Neuronal stem cell (in vitro differentiated cells): Measurements from ENCODE around the gene COPZ2.
"Not testable (repeated sequence)": the region's sequence is repeated elsewhere in the genome, so short reads cannot be mapped to it uniquely, and the experiment has no call there.

ENCODE experiments used
- DNase-seq: peaks from one replicate; pipeline ENCODE4 v3.0.0-alpha.2; 2013; ENCODE audit warnings: low spot score
- H2AFZ ChIP-seq: one replicate; pipeline ENCODE4 v1.6.1; 2013; ENCODE audit warnings: mild to moderate bottlenecking, low read length, inconsistent platforms
- H2AK5ac ChIP-seq: 2 replicates; pipeline ENCODE4 v1.6.1; 2013; ENCODE audit warnings: low read depth, mild to moderate bottlenecking, inconsistent platforms, low read length, moderate library complexity, mixed read lengths
- H2BK120ac ChIP-seq: 2 replicates; pipeline ENCODE4 v1.6.1; 2013; ENCODE audit warnings: low read depth, mild to moderate bottlenecking, inconsistent platforms, low read length, moderate library complexity, mixed read lengths
- H2BK12ac ChIP-seq: one replicate; pipeline ENCODE4 v1.6.1; 2013; ENCODE audit warnings: low read length, inconsistent platforms
- H2BK15ac ChIP-seq: 2 replicates; pipeline ENCODE4 v1.6.1; 2013; ENCODE audit warnings: mild to moderate bottlenecking, low read length, inconsistent platforms, mixed read lengths
- H2BK5ac ChIP-seq: one replicate; pipeline ENCODE4 v1.6.1; 2013; ENCODE audit warnings: inconsistent platforms, mild to moderate bottlenecking, low read length, moderate library complexity
- H3K14ac ChIP-seq: one replicate; pipeline ENCODE4 v1.6.1; 2013; ENCODE audit warnings: low read length, inconsistent platforms
- H3K18ac ChIP-seq: 2 replicates; pipeline ENCODE4 v1.6.1; 2013; ENCODE audit warnings: low read length, inconsistent platforms
- H3K23ac ChIP-seq: 2 replicates; pipeline ENCODE4 v1.6.1; 2013; ENCODE audit warnings: low read depth, mild to moderate bottlenecking, mixed read lengths, low read length, inconsistent platforms; ENCODE audit not compliant: poor library complexity
- H3K27ac ChIP-seq: replicated peaks from 3 replicates; pipeline ENCODE4 v1.5.1; 2013; ENCODE audit warnings: low read length, inconsistent platforms
- H3K27me3 ChIP-seq, 3 experiments: 2 replicates each; pipeline ENCODE4 v1.6.1; 2013; ENCODE audit warnings: low read length in 3 of 3, mild to moderate bottlenecking in 2 of 3, inconsistent platforms in 1 of 3, low read depth in 1 of 3, mixed read lengths in 1 of 3, moderate library complexity in 1 of 3; ENCODE audit not compliant: control insufficient read depth in 3 of 3, insufficient read depth in 3 of 3
- H3K36me3 ChIP-seq, 2 donors: replicated peaks in 1 of 2; 2 replicates each; pipeline ENCODE4 v1.6.1; 2013; ENCODE audit warnings: low read length in 2 of 2; ENCODE audit not compliant: control insufficient read depth in 2 of 2, insufficient read depth in 2 of 2
- H3K4ac ChIP-seq: 2 replicates; pipeline ENCODE4 v1.6.1; 2013; ENCODE audit warnings: inconsistent platforms, mild to moderate bottlenecking, low read length, moderate library complexity
- H3K4me1 ChIP-seq, 2 donors: 1 replicate in 1 of 2; 2 replicates in 1 of 2; pipeline ENCODE4 v1.6.1; 2013; ENCODE audit warnings: low read length in 2 of 2, low read depth in 1 of 2; ENCODE audit not compliant: control insufficient read depth in 2 of 2, insufficient read depth in 1 of 2
- H3K4me2 ChIP-seq: one replicate; pipeline ENCODE4 v1.6.1; 2013; ENCODE audit warnings: mild to moderate bottlenecking, low read length, inconsistent platforms; ENCODE audit not compliant: insufficient read depth, poor library complexity, severe bottlenecking
- H3K4me3 ChIP-seq, 2 donors: 2 replicates each; pipeline ENCODE4 v1.5.1; 2013; ENCODE audit warnings: low read length in 2 of 2, mild to moderate bottlenecking in 2 of 2, inconsistent platforms in 1 of 2, moderate library complexity in 1 of 2
- H3K79me1 ChIP-seq: one replicate; pipeline ENCODE4 v1.6.1; 2013; ENCODE audit warnings: low read depth, mild to moderate bottlenecking, inconsistent platforms, low read length, moderate library complexity
- H3K9ac ChIP-seq: one replicate; pipeline ENCODE4 v1.6.1; 2013; ENCODE audit warnings: mild to moderate bottlenecking, low read depth, low read length, inconsistent platforms; ENCODE audit not compliant: poor library complexity
- H3K9me3 ChIP-seq, 2 donors: replicated peaks in 1 of 2; 2 replicates each; pipeline versions ENCODE3 to v1.6.1; 2013; ENCODE audit warnings: low read length in 2 of 2, mild to moderate bottlenecking in 2 of 2, inconsistent platforms in 1 of 2, low read depth in 1 of 2, mixed read lengths in 1 of 2, moderate library complexity in 1 of 2; ENCODE audit not compliant: control insufficient read depth in 2 of 2, insufficient read depth in 1 of 2
- H4K8ac ChIP-seq: one replicate; pipeline ENCODE4 v1.6.1; 2013; ENCODE audit warnings: low read depth, mild to moderate bottlenecking, inconsistent platforms, low read length, moderate library complexity
- H4K91ac ChIP-seq: one replicate; pipeline ENCODE4 v1.6.1; 2013; ENCODE audit warnings: low read length, low read depth, mild to moderate bottlenecking, inconsistent platforms; ENCODE audit not compliant: poor library complexity
- WGBS, 2 donors: extraction: QIAGEN DNeasy Blood & Tissue Kit; methylation state at CpG; one replicate each; pipeline ENCODE4 v1.1.7; 2013; ENCODE audit warnings: missing lambda C conversion rate in 2 of 2, mixed read lengths in 1 of 2; ENCODE audit not compliant: insufficient read length in 2 of 2, insufficient replicate concordance in 1 of 2; ENCODE audit errors: extremely low coverage in 2 of 2; 5-methylcytosine and 5-hydroxymethylcytosine counted together

COPZ2 gene

DNA sequence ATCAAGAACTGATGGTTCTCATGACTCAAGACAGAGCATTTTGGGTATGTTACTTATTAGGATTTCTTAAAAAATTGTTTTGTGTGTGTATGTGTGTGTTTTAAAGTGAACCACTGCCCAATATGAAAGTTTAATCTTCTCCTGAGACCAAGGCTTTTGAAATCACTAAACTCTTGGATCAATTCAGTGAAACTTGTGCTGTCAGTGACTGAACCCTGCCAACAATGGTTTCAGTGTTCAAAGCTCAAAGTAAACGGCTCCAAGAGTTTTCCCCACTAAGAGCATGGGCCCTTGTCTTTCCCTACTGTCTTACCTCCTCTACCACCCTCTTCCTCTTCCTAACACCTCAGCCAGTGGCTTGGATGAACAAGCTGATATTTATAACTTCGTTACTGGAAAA is 32.6 kb upstream of the COPZ2 start:
- peaks cover 1% of the 10 kb centered on the region for H3K79me1 ChIP-seq
- no peak overlapping the region for H3K4me3 ChIP-seq
- H3K9ac ChIP-seq: no peak overlapping the region
- H3K4me1 ChIP-seq: no peaks in the 10 kb centered on the region
- no peak overlapping the region for H3K27ac ChIP-seq
- no peak overlapping the region for H2BK15ac ChIP-seq
- peaks cover 35 to 90% of the 10 kb centered on the region in 2 donors for H3K36me3 ChIP-seq
- H2BK120ac ChIP-seq: no peak overlapping the region
- H3K23ac ChIP-seq: no peak overlapping the region
- H3K18ac ChIP-seq: no peak overlapping the region
- H2BK12ac ChIP-seq: no peak overlapping the region
- H3K14ac ChIP-seq: no peak overlapping the region
- H2AFZ ChIP-seq: no peak overlapping the region
- no peak overlapping the region for H2AK5ac ChIP-seq
- no peak overlapping the region for H4K91ac ChIP-seq
- H3K4me2 ChIP-seq: no peak overlapping the region
- no peaks in the 10 kb centered on the region for H3K27me3 ChIP-seq
- no CpG with 5 or more reads among the region's 2 CpGs for WGBS, 2 donors
- H2BK5ac ChIP-seq: no peak overlapping the region
- H3K4ac ChIP-seq: no peak overlapping the region
- no peak for DNase-seq
- H3K9me3 ChIP-seq: no peaks in the 10 kb centered on the region
- H4K8ac ChIP-seq: no peak overlapping the region

GRCh38 chr17:48068491-48068961 is 30.9 kb upstream of the COPZ2 start:
- Histone ChIP-seq H3K23ac (no peak overlapping the region), H3K4me3 (no peak overlapping the region), H3K18ac (no peak overlapping the region), H3K4me1 (no peaks in the 10 kb centered on the region), H3K9ac (no peak overlapping the region), H3K14ac (no peak overlapping the region), H3K27ac (no peak overlapping the region), H2BK120ac (no peak overlapping the region), H2AFZ (no peak overlapping the region), H3K4ac (no peak overlapping the region), H3K9me3 (no peaks in the 10 kb centered on the region), H2AK5ac (no peak overlapping the region), H2BK12ac (no peak overlapping the region), H3K4me2 (no peak overlapping the region), H2BK5ac (no peak overlapping the region), H4K91ac (no peak overlapping the region), H3K27me3 (no peaks in the 10 kb centered on the region), H3K36me3 (peaks cover 39 to 89% of the 10 kb centered on the region in 2 donors), H4K8ac (no peak overlapping the region), H3K79me1 (no peaks in the 10 kb centered on the region), H2BK15ac (no peak overlapping the region)
- DNase-seq: no peak
- WGBS, 2 donors: no CpG with 5 or more reads among the region's 3 CpGs

- H2BK12ac ChIP-seq, H3K4me2 ChIP-seq, H3K4me1 ChIP-seq, H3K79me1 ChIP-seq, H3K4me3 ChIP-seq, H2BK15ac ChIP-seq, H3K9me3 ChIP-seq, H2BK120ac ChIP-seq, H3K23ac ChIP-seq, H3K9ac ChIP-seq, H4K8ac ChIP-seq, H3K18ac ChIP-seq, H3K14ac ChIP-seq, DNase-seq, H4K91ac ChIP-seq, H3K27ac ChIP-seq, H2AK5ac ChIP-seq, H2AFZ ChIP-seq, H3K4ac ChIP-seq, H3K27me3 ChIP-seq, H2BK5ac ChIP-seq: not testable (repeated sequence)
- no CpG with 5 or more reads among the region's 2 CpGs for WGBS, 2 donors
- H3K36me3 ChIP-seq: peaks cover 38 to 89% of the 10 kb centered on the region in 2 donors
Measured at GRCh38 chr17:48067808-48068207, 30.2 kb upstream of the COPZ2 start.

- H3K18ac ChIP-seq: no peak overlapping the region
- no peak overlapping the region for H2BK120ac ChIP-seq
- no peaks in the 10 kb centered on the region for H3K4me1 ChIP-seq
- no peaks in the 10 kb centered on the region for H3K27me3 ChIP-seq
- DNase-seq: no peak
- H4K91ac ChIP-seq: no peak overlapping the region
- no peak overlapping the region for H3K9ac ChIP-seq
- no peak overlapping the region for H2AK5ac ChIP-seq
- no CpG with 5 or more reads among the region's 3 CpGs for WGBS, 2 donors
- H3K4me3 ChIP-seq: no peak overlapping the region
- H2BK15ac ChIP-seq: no peak overlapping the region
- H4K8ac ChIP-seq: no peak overlapping the region
- no peak overlapping the region for H2BK12ac ChIP-seq
- H3K23ac ChIP-seq: no peak overlapping the region
- no peak overlapping the region for H2AFZ ChIP-seq
- H3K27ac ChIP-seq: no peak overlapping the region
- H3K14ac ChIP-seq: no peak overlapping the region
- no peaks in the 10 kb centered on the region for H3K9me3 ChIP-seq
- no peaks in the 10 kb centered on the region for H3K79me1 ChIP-seq
- H2BK5ac ChIP-seq: no peak overlapping the region
- H3K4ac ChIP-seq: no peak overlapping the region
- no peak overlapping the region for H3K4me2 ChIP-seq
- peaks cover 36 to 91% of the 10 kb centered on the region in 2 donors for H3K36me3 ChIP-seq
Measured at GRCh38 chr17:48067245-48067644, 29.6 kb upstream of the COPZ2 start.
